ENCODE results near the gene DCBLD1. TPM values are rescaled to one million over a fixed set of nuclear protein-coding genes. Genes with fewer than 3 reads are reported as not detected.

The DCBLD1 gene
- not detected in 2 replicates for total RNA-seq (2014; rRNA removed; shearing (Covaris generic))
- 0.08 and 0.39 TPM in 2 replicates for total RNA-seq (2022)
- Bru-seq, nascent RNA: percentile 5 among the genes with signal in this experiment
- percentile 5 among the genes with signal in this experiment for BruChase-seq, experiment 1, labeled RNA remaining after a 6-hour chase
- BruChase-seq, experiment 2, labeled RNA remaining after a 2-hour chase: percentile 9 among the genes with signal in this experiment
- long read RNA-seq, partial matches to known transcripts: 0 of 1 reads
- long read RNA-seq, other reads (novel, unspliced or antisense): 1 of 1 reads

DNA sequence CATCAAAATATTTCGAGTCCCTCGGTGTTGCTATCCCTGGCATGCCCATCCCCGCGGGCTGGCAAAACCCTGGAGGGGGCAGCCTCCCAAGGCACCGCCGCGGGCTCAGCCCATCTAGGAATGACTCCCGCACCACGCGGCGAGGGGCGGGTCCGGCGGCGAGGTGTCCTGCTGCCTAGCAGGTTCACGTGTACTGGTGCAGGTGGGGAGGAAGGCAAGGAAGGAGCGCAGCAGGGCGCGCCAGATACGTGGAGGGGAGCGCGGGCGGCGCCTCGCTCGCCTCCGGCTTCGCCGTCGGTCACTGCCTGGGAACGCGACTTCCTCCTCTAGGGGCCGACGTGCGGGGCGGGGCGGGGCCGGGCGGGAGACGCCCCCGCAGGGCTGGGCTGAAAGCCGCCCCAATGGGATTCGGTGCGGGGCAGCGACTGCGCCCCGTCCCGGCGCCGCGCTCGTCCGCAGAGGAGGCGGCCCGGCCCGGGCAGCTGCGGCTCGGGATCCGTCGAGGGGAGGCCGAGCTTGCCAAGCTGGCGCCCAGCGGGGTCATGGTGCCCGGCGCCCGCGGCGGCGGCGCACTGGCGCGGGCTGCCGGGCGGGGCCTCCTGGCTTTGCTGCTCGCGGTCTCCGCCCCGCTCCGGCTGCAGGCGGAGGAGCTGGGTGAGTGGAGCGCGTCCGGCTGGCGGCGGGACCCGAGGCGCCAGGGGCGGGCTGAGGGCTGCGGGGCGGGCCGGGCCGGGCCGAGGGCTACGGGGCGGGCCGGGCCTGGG is at the start of gene DCBLD1:
Gene DCBLD1, plus strand, starts transcription at position 435 of the 764 bp plus-strand sequence. Its CDS starts 108 bp downstream, at position 543.
- Histone ChIP-seq H3K79me2 (ENCODE audit: insufficient read depth, low read depth, low read length) (no peaks in the 10 kb centered on the region), H3K9me2 (ENCODE audit: insufficient read depth, low read length) (no peaks in the 10 kb centered on the region), H3K27ac (ENCODE audit: low read depth, low read length, poor library complexity, severe bottlenecking) (no peak within 1 kb of the TSS), H3K36me3 (ENCODE audit: insufficient read depth, low read length) (no peaks in the 10 kb centered on the region), H3K4me3 (ENCODE audit: low read depth, low read length, poor library complexity, severe bottlenecking) (no peak within 1 kb of the TSS), H3K9me3 (ENCODE audit: low read length) (no peaks in the 10 kb centered on the region), H3K4me1 (ENCODE audit: insufficient read depth, low read length, poor library complexity, severe bottlenecking) (no peaks in the 10 kb centered on the region), H2AFZ (ENCODE audit: low read length) (no peak within 1 kb of the TSS), H3K4me2 (ENCODE audit: low read length) (peak within 1 kb of the TSS; percentile 10; the same call in 1 of the 2 replicates), H4K20me1 (ENCODE audit: insufficient read depth, low read length) (no peaks in the 10 kb centered on the region)
- CTCF ChIA-PET (ENCODE audit: unreplicated experiment): no interaction called here
- DNase-seq (ENCODE audit: low spot score): no peak
- no TSS peak for BruUV-seq (replicated peaks)
- TF ChIP-seq, protein P1, sequence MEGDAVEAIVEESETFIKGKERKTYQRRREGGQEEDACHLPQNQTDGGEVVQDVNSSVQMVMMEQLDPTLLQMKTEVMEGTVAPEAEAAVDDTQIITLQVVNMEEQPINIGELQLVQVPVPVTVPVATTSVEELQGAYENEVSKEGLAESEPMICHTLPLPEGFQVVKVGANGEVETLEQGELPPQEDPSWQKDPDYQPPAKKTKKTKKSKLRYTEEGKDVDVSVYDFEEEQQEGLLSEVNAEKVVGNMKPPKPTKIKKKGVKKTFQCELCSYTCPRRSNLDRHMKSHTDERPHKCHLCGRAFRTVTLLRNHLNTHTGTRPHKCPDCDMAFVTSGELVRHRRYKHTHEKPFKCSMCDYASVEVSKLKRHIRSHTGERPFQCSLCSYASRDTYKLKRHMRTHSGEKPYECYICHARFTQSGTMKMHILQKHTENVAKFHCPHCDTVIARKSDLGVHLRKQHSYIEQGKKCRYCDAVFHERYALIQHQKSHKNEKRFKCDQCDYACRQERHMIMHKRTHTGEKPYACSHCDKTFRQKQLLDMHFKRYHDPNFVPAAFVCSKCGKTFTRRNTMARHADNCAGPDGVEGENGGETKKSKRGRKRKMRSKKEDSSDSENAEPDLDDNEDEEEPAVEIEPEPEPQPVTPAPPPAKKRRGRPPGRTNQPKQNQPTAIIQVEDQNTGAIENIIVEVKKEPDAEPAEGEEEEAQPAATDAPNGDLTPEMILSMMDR (conservative IDR thresholded peaks at IDR 0.05; ENCODE audit: low read length): no peak
- TF ChIP-seq EZH2phosphoT487 (IDR thresholded peaks at IDR 0.05; ENCODE audit: borderline replicate concordance, low read depth, low read length): no peak
- POLR2A ChIA-PET: no interaction called here
- intact Hi-C loops (cut with micrococcal nuclease; ENCODE audit: unreplicated experiment): no loop called here

DNA sequence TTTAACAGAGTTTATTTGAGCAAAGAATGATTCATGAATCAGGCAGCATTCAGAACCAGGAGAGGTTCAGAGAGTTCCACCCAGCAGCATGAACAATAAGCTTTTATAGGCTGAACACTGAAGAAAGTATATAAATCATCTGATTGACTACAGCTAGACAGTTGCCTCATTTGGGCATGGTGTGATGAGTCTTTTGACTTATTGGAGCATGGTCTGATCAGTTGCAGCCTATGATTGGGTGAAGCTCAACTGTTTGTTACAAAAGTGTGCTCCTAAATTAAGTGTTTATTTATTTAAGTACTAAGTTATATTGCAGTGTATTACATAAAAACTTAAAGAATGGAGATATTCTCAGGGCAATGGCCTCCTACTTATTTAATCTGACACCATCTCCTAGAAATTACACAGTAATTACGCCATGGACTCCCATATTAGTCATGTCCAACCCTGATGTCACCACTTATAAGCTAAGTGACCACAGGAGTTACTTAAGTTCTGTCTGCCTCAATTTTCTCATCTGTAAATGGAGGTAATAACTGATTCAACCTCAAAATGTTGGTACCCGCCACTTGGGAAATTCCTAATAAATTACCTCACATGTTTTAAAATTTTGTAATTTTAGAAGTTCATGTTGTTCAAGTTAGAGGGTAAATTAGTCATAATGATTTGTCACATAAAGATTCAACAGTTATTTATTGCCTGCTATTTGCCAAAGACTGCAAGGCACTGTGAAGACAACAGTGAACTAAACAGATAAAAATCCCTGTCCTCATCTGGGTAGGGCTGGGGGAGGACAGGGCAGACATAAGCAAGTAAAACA is 41.6 kb upstream of the DCBLD1 start:
- TF ChIP-seq, protein P1 (conservative IDR thresholded peaks at IDR 0.05; ENCODE audit: low read length): no peak
- TF ChIP-seq EZH2phosphoT487 (IDR thresholded peaks at IDR 0.05; ENCODE audit: borderline replicate concordance, low read depth, low read length): no peak
- ChIA-PET CTCF (ENCODE audit: unreplicated experiment) (no interaction called here), POLR2A (interaction anchor here (0.6 to 0.7 kb wide), 2 partner anchors 60 to 637 kb away, joined by 3 read pairs; no protein-coding TSS in a partner anchor)
- Histone ChIP-seq H3K4me3 (ENCODE audit: low read depth, low read length, poor library complexity, severe bottlenecking) (no peak overlapping the region), H4K20me1 (ENCODE audit: insufficient read depth, low read length) (no peaks in the 10 kb centered on the region), H3K4me2 (ENCODE audit: low read length) (no peak overlapping the region), H3K9me2 (ENCODE audit: insufficient read depth, low read length) (no peaks in the 10 kb centered on the region), H3K36me3 (ENCODE audit: insufficient read depth, low read length) (no peaks in the 10 kb centered on the region), H2AFZ (ENCODE audit: low read length) (no peak overlapping the region), H3K79me2 (ENCODE audit: insufficient read depth, low read depth, low read length) (no peaks in the 10 kb centered on the region), H3K9me3 (ENCODE audit: low read length) (no peaks in the 10 kb centered on the region), H3K27ac (ENCODE audit: low read depth, low read length, poor library complexity, severe bottlenecking) (no peak overlapping the region), H3K4me1 (ENCODE audit: insufficient read depth, low read length, poor library complexity, severe bottlenecking) (no peaks in the 10 kb centered on the region)
- BruUV-seq (replicated peaks): no TSS peak
- intact Hi-C loops (cut with micrococcal nuclease; ENCODE audit: unreplicated experiment): no loop called here
- DNase-seq (ENCODE audit: low spot score): no peak
